Measurements from ENCODE around the gene ANXA2R. TPM values are rescaled to one million over a fixed set of nuclear protein-coding genes. Genes with fewer than 3 reads are reported as not detected.
"Not testable (repeated sequence)": the region's sequence is repeated elsewhere in the genome, so short reads cannot be mapped to it uniquely, and the experiment has no call there.

ANXA2R gene
- polyA plus RNA-seq, 3 donors, result 2.3 to 6.4 (median 3.1) TPM

DNA sequence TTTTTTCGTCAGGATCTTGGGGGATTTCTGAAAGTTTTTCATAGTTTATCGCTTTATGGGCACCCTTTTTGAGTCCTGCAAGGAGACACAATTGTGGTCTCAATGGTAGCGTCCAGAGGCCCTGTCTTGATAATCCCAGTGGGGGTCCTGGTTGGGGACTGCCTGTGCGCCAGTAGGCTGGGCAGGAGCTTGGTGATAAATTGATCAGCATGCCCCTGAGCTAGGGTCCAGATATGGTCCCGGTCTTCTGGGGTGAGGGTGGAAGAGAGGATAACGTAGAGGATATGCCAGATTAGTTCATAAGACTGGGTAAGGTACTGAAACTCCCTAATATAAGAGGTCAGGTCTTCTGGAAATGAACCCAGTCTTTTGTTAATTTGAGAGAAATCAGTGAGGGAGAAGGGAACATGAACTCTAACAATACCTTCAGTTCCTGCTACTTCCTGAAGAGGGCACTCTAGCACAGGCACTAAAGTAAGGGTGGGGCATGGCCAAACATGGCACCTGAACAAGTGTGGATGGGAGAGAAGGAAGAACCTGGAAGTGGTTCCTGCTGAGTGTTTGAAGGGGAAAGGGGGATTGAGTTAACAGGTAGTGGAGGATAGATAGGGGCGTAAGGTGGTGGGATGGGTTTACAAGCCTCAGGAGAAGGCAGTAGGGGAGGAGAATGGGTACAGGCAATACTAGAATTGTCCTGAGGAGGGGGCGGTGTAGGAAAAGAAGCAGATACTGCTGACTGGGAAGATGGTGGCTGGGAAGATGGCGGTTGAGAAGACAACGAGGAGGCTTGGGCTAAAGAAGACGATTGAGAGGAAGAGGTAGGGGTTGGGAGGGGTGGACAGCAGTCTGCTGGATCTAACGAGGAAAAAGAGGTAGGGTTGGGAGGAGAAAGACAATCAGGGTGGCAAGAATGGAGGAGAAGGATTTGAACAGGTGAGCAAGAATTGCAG is 33.8 kb upstream of the ANXA2R start:
- Mint-ChIP-seq H3K4me3 (no peak overlapping the region), H3K9me3 (no peaks in the 10 kb centered on the region), H3K27me3 (ENCODE audit: low read depth in 3 of 3) (no peaks in the 10 kb centered on the region), H3K36me3 (peaks cover 39 to 69% of the 10 kb centered on the region in 2 donors), H3K4me1 (peaks cover 21% of the 10 kb centered on the region), H3K27ac (peak overlapping the region in 3 of 7 donors; percentile 26 to 45 (median 27))
- WGBS (ENCODE audit: insufficient coverage), result 97% methylated on average over 10 of the region's 12 CpGs
- TF ChIP-seq CTCF (IDR thresholded peaks at IDR 0.05), result peak; percentile 77
- Histone ChIP-seq H3K4me3 (replicated peaks in 1 of 3; ENCODE audit: low read depth in 2 of 3, low read length in 3 of 3) (no peak overlapping the region), H3K9me3 (replicated peaks in 1 of 2; ENCODE audit: control insufficient read depth in 1 of 2, insufficient read depth in 1 of 2, low read length in 2 of 2) (no peaks in the 10 kb centered on the region), H2AFZ (ENCODE audit: insufficient read depth, low read depth, low read length, poor library complexity, severe bottlenecking) (no peak overlapping the region), H3K27ac (ENCODE audit: low read depth in 1 of 2, low read length in 2 of 2) (no peak overlapping the region), H3K27me3 (ENCODE audit: control insufficient read depth in 2 of 2, insufficient read depth in 2 of 2, low read length in 2 of 2) (no peaks in the 10 kb centered on the region), H3K4me2 (replicated peaks; ENCODE audit: extremely low read depth, low read length, poor library complexity, severe bottlenecking) (no peak overlapping the region), H4K20me1 (ENCODE audit: insufficient read depth, low read length) (peaks cover 3% of the 10 kb centered on the region), H3K4me1 (ENCODE audit: control insufficient read depth in 1 of 2, insufficient read depth in 2 of 2, low read length in 2 of 2) (peaks cover 4 to 9% of the 10 kb centered on the region in 2 donors), H3K9ac (ENCODE audit: insufficient read depth, low read length, poor library complexity, severe bottlenecking) (no peak overlapping the region), H3K79me2 (ENCODE audit: insufficient read depth, low read length) (peaks cover 35% of the 10 kb centered on the region), H3K36me3 (replicated peaks in 1 of 2; ENCODE audit: control insufficient read depth in 1 of 2, insufficient read depth in 2 of 2, low read length in 2 of 2) (peaks cover 26 to 55% of the 10 kb centered on the region in 2 donors)
- peak; percentile 36 to 58 (median 52) for DNase-seq
- intact Hi-C loops (cut with micrococcal nuclease), result no loop called here

GRCh38 chr5:43069401-43069720 is 29.2 kb upstream of the ANXA2R start:
- H3K27me3 Mint-ChIP-seq (ENCODE audit: low read depth in 3 of 3); H3K4me3 Mint-ChIP-seq; H4K20me1 ChIP-seq (ENCODE audit: insufficient read depth, low read length); H3K27ac ChIP-seq (ENCODE audit: low read depth in 1 of 2, low read length in 2 of 2); H3K9me3 ChIP-seq (replicated peaks in 1 of 2; ENCODE audit: control insufficient read depth in 1 of 2, insufficient read depth in 1 of 2, low read length in 2 of 2); H3K27me3 ChIP-seq (ENCODE audit: control insufficient read depth in 2 of 2, insufficient read depth in 2 of 2, low read length in 2 of 2); H3K9me3 Mint-ChIP-seq; H3K4me3 ChIP-seq (replicated peaks in 1 of 3; ENCODE audit: low read depth in 2 of 3, low read length in 3 of 3); H2AFZ ChIP-seq (ENCODE audit: insufficient read depth, low read depth, low read length, poor library complexity, severe bottlenecking); H3K9ac ChIP-seq (ENCODE audit: insufficient read depth, low read length, poor library complexity, severe bottlenecking); H3K27ac Mint-ChIP-seq; DNase-seq: not testable (repeated sequence)
- intact Hi-C loops (cut with micrococcal nuclease), result loop anchor here (5.0 to 10.0 kb wide), 5 partner anchors 53 to 413 kb away; partner anchors contain the start of genes HMGCS1 (in 1 of the 2), NIM1K (in 1 of the 2), TMEM267 (in 1 of the 2) and ZNF131 (in 1 of the 2)
- Histone ChIP-seq H3K4me2 (replicated peaks; ENCODE audit: extremely low read depth, low read length, poor library complexity, severe bottlenecking) (peak overlapping the region; percentile 75), H3K79me2 (ENCODE audit: insufficient read depth, low read length) (peaks cover 45% of the 10 kb centered on the region), H3K4me1 (ENCODE audit: control insufficient read depth in 1 of 2, insufficient read depth in 2 of 2, low read length in 2 of 2) (peaks cover 24 to 30% of the 10 kb centered on the region in 2 donors), H3K36me3 (replicated peaks in 1 of 2; ENCODE audit: control insufficient read depth in 1 of 2, insufficient read depth in 2 of 2, low read length in 2 of 2) (peaks cover 17 to 21% of the 10 kb centered on the region in 2 donors)
- 100% methylated on average over 1 of the region's 3 CpGs for WGBS (ENCODE audit: insufficient coverage)
- H3K4me1 Mint-ChIP-seq, result peaks cover 37% of the 10 kb centered on the region
- H3K36me3 Mint-ChIP-seq, result peaks cover 18 to 34% of the 10 kb centered on the region in 2 donors

All from CD14-positive monocyte (primary cell).